ENCODE data around the gene TSHZ2.

TSHZ2 gene

DNA sequence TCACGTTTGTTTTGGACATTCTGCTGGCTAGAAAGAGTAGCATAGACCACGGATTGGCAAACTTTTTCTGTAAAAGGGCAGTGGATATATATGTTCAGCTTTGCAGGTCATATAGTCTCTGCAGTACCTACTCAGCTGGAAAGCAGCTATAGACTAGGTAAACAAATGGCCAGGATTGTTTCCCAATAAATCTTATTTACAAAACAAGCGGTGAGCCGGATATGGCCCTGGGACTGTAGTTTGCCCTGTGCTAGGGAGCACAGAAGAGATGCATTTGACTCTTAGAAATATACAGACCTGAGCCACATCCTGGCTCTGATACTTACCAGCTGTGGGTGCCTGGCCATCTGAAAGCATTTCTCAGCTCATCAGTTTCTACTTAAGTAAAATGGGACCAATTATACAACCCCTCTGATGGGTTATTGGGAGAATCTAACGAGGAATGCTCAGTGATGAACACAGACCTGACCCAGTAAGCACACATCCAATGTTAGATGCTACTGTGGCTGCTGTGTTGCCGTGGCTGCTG is 120.7 kb downstream of the TSHZ2 start:
- DNase-seq = no peak

DNA sequence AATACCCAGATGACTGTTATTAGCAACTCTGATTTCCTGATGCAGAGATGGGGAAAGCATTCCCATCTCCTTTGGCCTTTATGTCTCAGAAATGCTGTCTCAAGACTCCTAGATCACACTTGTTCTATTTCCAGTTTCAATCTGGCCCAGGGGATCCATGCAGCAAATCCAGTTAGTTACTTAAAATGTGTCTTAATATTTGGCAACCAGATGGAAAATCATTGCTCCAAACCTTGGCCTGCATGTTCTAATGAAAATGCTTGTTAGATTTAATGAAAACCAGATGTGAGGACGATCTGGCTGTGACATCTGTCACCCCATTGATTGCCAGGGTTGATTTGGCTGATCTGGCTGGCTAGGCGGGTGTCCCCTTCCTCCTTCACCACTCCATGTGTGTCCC is 125.2 kb downstream of the TSHZ2 start:
- DNase-seq = no peak

DNA sequence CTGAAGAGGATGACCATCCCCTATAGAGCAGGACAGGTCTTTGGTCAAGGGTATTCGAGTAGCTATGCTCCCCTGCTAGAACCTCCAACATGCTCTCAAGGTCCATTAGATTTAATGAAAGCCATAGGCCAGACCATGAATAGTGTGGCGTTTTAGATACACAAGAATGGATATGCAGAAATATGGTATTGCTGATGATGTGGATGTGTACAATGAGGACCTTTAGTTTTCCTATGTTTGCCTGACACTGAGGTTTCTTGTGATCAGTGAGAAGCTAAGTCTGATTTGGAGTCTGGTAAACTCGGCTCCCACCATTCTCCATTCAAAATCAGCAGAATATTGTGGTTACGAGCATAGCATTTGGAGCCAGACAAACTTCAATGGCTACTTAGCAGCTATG is 125.6 kb downstream of the TSHZ2 start:
- no peak for DNase-seq

DNA sequence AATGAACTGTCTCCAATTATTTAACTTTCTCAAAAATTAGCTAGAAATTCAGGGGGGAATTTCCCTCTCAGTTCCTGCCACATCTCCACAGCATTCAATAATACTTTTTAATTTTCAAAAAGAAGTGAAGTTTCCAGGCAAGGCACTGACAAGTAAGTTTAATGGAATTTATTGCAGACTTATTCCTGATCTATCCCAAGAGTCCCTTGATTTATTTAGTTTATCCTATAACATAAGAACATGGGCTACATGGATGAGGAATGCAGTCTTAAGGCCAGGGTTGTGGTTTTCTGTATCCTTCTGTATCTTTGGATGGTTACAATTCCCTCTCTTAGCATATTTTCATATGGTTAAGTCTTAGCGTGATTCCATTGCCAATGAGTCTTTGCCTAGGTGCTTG is 126.5 kb downstream of the TSHZ2 start:
- DNase-seq = no peak

DNA sequence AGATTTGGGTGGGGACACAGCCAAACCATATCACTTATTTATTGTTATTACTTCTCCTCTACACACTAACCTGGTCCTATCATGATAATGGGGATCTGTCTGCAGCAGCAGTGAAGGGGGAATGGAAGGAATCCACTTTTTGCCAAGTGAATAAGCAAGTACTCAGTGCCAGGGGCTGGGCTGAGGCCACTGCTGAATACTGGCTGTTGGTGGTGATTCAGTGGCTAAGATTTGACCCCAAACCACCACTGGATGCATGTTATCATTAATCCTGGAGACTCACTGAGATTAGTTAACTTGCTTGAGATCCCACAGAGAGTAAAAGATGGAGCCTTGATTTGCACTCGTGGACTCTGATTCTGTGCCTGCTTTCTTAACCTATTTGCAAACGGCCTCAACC is 127.7 kb downstream of the TSHZ2 start:
- DNase-seq = no peak

DNA sequence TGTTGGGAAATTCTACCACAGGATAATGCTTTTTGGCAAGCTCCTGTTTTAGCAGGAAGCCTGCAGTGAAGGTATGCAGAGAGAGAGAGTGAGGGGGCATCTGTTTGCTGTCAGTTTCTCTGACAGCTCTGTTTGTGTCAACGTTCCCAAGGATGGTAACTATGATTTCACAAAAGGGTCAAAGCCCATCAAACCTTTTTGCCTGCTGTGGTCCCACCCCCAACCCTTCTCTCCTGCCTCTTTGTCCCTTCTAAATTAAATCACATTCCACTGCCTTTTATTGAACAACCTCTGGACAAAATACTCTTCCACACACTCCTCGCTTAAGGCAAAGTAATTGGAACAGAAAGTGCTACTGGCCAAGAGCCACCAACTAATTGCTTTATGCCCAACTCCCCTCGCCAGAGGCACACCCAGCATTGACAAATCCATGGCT is 128.3 kb downstream of the TSHZ2 start:
- no peak for DNase-seq

DNA sequence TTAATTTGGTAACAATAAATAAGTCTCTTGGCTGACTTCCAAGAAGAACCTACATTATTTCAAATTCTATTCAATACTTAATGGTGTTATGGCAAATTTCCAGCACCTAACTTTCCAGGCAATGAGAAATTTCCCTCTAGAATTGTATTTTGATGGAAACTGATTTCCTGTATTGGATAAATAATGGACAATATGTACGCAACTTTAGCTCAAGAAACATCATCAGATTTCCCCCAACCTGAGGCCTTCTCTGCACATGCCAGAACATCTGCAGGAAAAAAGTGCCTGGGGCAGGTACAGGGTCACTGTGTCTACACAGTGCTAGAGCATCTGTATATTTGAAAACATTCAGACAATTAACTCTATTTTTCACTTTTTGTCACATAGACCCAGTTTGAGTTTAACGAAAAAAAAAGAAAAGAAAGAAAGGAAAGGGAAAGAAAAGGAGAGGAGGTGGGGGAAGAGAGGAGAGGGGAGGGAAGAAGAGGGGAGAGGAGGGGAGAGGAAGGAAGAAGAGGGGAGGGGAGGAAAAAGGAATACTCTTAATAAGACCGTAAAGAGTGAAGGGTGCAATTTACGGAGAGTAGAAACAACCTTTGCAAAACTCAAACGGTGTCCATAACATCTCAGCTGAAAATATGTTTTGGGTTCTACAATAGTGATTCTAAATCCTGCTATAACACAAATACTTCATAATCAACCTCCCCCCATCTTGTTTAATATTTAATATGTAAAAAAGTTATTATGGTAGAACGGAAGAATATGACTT is 130.0 kb downstream of the TSHZ2 start:
- DNase-seq = no peak

DNA sequence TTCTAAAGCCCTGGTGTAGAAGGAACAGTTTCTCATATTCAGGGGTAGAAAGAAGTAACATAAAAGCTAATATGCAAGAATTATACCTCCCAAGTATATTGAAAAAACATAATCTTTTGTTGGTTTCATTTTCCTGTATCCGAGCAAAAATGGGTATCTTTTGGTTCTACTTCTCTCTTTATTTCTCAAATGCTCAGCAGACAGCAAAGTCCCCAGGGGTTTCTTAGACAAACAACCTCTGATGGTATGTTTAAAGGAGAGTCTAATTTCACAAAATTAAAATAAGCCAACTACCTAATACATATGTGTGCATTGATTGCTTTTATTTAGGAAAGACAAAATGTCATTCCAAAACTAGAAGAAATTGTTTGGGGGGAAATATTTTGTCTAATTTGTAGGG is 131.0 kb downstream of the TSHZ2 start:
- no peak for DNase-seq

DNA sequence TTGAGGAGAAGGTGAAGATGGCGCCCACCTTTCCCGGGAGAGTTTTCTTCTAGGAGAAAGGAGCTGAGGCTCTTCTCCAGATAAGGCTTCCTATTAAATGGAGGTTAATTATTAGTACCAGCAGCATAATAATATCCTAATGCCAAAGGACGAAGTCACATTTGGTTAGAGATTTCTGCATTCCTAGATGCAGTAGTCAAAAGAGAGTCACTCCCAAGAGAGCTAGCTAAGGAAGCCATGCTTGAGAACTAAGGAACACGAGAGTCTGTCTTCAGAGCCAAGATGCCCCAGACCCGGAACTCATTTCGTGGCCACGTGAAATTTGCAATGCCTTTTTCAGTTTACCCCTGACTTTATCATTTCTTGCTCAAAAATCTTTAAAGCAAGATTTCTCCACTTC is 132.7 kb downstream of the TSHZ2 start:
- DNase-seq = no peak

DNA sequence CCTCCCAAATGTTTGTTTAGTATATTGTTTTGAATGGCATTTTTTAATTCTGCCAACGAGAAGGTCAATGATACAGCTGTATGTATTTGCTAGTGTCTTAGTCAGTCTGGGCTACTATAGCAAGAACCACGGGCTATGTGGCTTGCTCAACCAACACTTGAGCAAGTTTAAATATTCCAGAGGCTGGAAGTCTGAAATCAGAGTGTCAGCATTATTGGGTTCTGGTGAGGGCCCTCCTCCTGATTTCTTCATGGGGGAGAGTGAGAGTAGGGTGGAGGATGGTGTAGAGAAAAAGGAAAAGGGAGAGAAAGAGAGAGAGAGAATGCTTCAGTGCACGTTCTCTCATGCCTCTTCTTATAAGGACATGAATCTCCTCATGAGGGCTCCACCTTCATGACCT is 144.6 kb downstream of the TSHZ2 start:
- no peak for DNase-seq

DNA sequence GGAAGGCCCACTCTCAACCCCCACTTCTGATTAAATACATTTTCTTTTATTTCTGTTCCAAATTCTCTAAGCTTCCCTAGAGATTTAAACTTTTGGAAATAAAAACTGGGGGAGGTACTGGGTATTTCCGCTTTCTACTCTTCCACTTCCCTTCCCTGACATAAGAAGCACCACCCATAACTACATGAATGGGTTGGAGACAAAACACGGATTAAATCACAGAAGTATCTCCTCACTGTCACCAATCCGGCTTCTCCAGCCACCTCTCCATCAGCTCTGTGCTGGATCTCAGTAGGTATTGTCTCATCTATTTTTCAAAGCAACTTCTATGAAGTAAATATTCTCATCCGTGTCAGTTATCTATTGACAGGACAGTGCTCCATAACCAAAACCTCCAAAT is 150.7 kb downstream of the TSHZ2 start:
- no peak for DNase-seq

DNA sequence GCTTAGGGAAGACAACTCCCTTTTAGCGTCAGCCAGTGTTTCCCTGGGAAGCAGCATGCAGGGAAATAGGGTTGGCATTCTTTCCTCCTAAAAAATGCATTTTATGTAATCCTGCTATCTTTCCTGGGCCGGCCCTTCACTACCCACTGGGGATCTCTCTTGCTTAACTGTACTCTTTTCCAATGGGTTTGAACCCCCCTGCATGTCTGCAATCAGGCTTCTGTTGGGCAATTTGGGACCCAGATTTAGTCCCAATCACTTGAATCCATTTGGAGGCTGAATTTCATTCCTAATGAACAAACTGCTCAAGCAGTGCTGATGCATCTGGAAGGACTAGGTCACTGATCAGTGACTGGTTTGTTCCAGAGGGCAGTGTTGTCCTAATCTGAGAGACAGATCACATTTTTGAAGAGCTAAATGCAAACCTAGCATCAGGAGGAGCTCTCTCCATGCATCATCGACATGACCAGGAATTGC is 152.0 kb downstream of the TSHZ2 start:
- DNase-seq = no peak

DNA sequence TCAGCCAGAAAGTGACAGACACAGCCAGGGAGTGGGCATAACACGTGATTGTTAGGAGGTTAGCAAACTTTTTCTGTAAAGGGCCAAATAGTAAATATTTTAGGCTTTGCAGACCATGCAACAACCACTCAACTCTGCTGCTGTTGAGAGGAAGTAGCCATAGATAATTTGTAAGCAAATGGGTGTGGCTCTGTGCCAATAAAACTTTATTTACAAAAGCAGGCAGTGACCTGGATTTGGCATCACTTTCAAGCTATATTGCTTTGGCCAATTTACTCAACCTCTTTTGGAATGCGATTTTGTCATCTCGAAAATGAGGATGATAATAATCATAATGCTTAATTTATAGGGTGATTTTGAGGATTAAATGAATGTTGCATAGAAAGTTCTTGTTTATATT is 152.6 kb downstream of the TSHZ2 start:
- DNase-seq = no peak

DNA sequence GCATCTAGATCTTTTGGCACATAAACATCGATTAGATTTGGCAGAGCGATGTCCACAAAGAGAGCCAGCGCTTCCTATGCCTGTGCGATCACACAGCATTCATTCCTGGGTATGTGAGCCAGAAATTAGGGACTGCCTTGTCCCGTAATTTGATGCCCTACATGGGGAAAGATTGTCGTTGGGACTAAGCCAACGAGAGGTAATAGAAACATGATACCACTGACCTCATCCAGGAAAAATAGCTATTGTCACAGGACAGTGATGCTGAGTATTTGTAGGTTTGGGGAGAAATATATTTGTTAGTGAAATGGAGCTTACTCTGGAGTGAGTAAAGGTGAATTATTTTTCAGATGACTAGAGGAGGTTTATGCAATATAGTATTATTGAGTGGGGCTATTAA is 154.0 kb downstream of the TSHZ2 start:
- no peak for DNase-seq

DNA sequence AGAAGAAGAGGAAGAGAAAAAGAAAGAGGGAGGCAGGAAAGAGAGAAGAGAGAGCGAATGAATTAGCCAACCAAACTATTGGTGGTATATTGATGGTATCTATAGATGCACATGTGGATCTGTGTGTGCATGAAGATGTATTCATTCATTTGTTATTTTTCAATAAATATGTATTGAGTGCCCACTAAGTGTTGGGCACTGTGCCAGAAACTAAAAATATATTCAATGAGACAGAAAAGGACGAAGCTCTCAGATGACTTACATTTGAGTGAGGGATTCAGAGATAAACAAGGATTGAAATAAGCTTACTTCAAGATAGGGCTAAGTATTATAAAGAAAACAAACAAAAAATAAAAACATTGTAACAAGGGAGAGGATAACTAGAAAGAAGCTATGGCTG is 154.9 kb downstream of the TSHZ2 start:
- no peak for DNase-seq

DNA sequence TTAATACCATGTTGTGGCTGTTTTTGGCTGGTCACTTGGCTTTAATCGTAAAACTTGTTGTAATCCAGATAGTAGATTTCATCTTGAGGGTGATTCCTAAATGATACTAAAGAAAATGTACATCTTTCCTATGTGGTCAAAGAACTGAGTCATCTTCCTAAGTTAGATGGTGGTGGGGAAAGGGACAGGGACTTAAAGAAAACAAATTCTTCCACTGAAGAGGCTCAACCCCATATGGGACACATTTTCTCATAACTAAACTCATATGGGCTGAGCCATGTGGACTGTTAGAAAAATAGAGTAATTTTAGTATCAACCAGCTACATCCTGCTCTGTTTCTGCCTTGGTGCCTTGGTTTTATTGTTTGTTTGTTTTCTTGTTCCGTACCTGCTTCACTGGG is 155.8 kb downstream of the TSHZ2 start:
- no peak for DNase-seq

DNA sequence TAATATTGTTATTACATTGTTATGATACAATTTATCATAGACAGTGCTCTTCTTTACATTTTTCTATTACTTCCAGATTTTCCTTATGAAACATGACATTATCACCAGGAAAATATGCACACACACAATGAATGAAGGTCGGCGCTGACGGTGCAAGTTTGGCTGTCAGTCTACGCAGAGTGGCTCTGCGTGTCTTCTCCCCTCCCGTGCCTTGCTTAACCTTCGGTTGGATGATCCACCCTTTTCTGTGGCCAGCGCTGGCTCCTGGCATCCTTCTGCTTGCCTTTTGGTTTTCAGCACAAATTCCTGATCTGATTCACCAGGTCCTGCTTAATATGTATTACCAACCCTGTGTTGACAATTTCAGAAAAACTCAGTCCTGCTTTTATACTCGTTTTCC is 157.4 kb downstream of the TSHZ2 start:
- DNase-seq = no peak

DNA sequence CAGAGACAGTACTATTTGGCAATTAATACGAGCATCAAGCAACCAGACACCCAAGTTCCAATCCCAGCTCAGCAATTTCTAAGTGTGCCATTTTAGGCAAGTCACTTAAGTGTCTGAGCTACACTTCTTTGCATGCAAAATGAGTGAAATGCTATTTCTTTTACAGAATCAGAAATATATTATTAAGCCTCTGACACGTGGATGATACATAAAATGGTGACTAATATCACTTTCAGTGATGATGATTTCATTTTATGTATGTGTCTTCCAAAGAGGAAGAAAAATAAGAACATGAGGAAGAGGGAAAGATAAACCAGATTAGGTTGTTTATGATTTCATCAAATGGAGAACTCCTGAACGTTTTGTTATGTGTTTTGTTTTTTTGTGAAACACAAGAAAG is 158.6 kb downstream of the TSHZ2 start:
- no peak for DNase-seq

DNA sequence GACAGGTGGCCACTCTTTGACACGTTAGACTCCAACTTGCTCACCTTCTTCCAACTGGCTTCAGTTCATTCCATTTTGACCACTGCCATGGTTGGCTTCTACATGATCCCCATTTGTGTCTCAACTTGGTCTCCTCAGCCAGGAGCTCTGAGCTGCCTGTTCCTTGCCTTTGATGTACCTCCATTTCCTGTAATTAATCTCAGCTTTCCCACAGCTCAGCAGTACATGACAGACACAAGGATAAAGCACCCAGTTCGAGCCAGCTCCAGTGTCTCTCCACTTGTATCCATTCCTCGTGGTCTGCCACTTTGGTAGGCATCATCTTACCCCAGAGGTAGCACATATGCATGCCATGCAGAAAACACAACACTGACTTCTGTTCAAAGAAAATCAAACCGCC is 161.0 kb downstream of the TSHZ2 start:
- DNase-seq = no peak

DNA sequence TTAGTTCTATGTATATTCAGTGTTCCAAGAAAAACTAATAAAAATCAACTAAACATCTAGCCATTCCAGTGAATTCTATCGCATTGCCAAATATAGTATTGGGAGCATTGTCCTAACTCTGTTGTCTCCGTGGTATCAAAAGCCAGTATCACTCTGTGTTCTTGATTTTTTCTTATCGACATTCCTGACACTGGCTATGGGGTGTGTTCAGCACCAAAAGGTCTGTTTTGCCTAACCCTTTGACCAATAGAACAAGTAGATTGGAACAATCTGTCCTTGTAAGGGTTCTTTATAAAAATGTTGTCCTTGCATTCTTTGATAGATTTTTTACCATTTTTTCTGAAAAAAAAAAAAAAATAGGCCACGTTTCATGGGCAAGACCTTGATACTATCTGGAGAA is 161.5 kb downstream of the TSHZ2 start:
- DNase-seq = no peak

DNA sequence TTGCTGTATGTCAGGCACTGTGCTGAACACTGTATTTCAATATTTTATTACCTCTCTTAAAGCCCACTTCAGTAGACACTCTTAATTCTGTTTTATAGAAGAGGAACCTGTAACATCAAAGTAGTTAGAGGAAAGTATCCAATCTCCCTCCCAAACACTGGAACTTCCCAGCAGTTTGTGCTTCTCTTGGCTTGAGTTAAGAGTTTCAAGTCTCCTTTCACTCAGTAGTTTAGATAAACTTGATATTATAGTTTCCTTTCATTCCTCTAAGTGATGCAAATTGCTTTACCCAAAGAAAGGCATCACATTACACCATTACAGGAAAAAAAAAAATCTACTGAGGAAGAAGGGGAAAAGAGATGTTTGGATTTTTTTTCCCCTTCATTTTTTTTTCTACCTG is 164.3 kb downstream of the TSHZ2 start:
- no peak for DNase-seq

DNA sequence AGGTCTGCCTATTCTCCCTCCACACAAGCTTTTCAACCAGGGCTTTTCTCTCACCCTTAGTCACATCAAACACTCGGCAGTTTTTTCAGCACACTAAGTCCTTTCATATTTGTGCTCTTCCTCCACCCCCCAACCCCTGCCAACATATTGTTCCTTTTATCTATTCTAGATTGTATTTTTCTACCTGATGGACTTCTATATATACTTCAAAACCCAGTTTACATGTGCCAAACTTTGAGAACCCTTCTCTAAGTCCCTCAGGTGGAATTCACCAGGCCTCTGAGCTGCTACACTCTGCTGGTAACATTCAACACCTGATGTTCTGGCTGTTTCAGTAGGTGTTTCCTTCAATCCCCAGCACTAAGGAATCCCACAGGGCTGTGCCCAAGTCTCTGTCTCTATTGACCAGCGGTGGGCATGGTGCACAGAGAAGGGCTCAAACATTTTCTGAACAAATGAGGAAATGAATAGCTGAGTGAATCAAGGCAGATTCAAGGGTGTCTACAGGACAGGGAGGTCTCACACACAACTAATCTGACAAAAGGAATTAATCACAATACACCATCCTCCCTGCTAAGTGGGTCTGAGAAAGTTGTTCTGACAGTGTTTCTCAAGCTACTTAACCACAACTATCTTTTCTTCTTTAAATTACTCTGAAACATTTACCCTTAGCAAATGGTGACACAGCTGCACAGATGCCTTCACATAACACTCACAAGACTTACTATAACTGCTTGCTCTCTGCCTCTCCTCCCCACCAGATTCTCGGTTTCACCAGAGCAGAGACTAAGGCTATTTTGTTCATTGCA is 166.5 kb downstream of the TSHZ2 start:
- peak; percentile 41 for DNase-seq

DNA sequence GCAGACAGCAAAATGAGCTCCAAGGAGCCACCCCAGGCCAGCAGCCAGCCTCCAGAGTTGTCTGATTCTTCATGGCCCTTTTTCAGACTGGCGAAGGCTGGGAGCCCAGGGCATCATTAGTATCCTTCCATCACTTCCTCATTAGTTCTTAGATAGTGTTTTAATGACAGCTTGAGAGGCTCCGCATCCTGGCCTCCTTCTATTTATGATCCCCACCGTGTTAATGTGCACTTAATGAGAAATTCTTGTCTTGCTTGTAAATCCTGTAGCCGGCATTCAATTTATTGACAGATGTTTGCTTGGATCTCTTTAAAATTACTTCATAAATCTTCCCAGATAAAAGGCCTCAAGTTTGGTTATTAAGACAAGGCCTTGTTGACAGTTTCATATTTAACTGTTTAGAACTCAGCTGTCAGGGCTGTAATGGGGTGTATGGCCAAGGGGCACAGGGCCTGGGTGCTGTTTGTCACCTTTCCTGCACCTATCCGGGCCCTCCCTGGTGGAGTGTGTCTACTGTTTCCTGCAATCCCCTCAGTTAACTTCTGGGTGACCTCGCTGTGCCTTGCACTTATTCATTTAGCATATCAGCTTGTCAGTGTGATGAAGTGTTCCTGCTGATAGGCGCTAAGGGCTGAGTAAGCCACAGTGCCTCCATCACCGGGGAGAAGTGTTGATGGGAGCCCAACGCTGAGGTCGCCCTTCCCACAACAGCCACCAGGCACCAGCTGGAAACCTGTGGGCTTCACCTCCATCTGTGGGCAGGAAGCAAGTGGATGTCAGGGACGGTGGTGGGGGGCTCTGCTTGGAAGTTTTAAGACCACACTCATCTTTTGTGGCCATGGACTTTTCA is 169.3 kb downstream of the TSHZ2 start:
- no peak for DNase-seq

Data from activated naive CD4-positive, alpha-beta T cell treated with anti-CD3 and anti-CD28 coated beads, Interleukin-2, amount 50 U/mL, for 16 hours (primary cell).